KOPT-K1 (cell line): ENCODE data around the gene CAPNS1.
"Not testable (repeated sequence)": the region's sequence is repeated elsewhere in the genome, so short reads cannot be mapped to it uniquely, and the experiment has no call there.

Experiments used
- H3K27ac ChIP-seq: fragments of 200-600 bp; sonication (generic); 2 replicates; pipeline ENCODE4 v1.5.1; 2016; ENCODE audit warnings: antibody characterized with exemption, mild to moderate bottlenecking, low read depth, low read length; ENCODE audit not compliant: poor library complexity, severe bottlenecking
- H3K36me3 ChIP-seq: fragments of 200-600 bp; sonication (generic); 2 replicates; pipeline ENCODE4 v1.5.1; 2017; ENCODE audit warnings: antibody characterized with exemption, mild to moderate bottlenecking, low read length, moderate library complexity; ENCODE audit not compliant: insufficient read depth
- H3K9me3 ChIP-seq: fragments of 200-600 bp; sonication (generic); 2 replicates; pipeline ENCODE4 v1.5.1; 2017; ENCODE audit warnings: antibody characterized with exemption, low read length, mild to moderate bottlenecking; ENCODE audit not compliant: insufficient read depth, poor library complexity, severe bottlenecking

CAPNS1 gene

GRCh38 chr19:36152352-36153091, 12.7 kb downstream of the CAPNS1 start, which contains the start of gene COX7A1:
COX7A1 (minus strand) TSS chr19:36152447; CDS start chr19:36152407, 40 bp downstream.
- Histone ChIP-seq H3K36me3 (peaks cover 37% of the 10 kb centered on the region; the same call in 1 of the 2 replicates), H3K27ac (no peak within 1 kb of the TSS), H3K9me3 (no peaks in the 10 kb centered on the region)

GRCh38 chr19:36153126-36153525, 13.3 kb downstream of the CAPNS1 start:
- H3K36me3 ChIP-seq, result peaks cover 31% of the 10 kb centered on the region; the same call in 1 of the 2 replicates

GRCh38 chr19:36160821-36161596, 21.1 kb downstream of the CAPNS1 start:
- no peaks in the 10 kb centered on the region for H3K9me3 ChIP-seq
- no peak overlapping the region for H3K27ac ChIP-seq
- peaks cover 6% of the 10 kb centered on the region; the same call in 1 of the 2 replicates for H3K36me3 ChIP-seq

More at GRCh38 chr19:36153126-36153525, 13.3 kb downstream of the CAPNS1 start:
- no peak overlapping the region for H3K27ac ChIP-seq
- H3K9me3 ChIP-seq, result no peaks in the 10 kb centered on the region

- Histone ChIP-seq H3K36me3 (peaks cover 6% of the 10 kb centered on the region; the same call in 1 of the 2 replicates), H3K27ac (no peak overlapping the region), H3K9me3 (no peaks in the 10 kb centered on the region)
Observed at GRCh38 chr19:36163813-36164212, 23.9 kb downstream of the CAPNS1 start.

GRCh38 chr19:36169084-36169760, 29.4 kb downstream of the CAPNS1 start:
- no peak overlapping the region for H3K27ac ChIP-seq
- no peaks in the 10 kb centered on the region for H3K36me3 ChIP-seq
- no peaks in the 10 kb centered on the region for H3K9me3 ChIP-seq

DNA sequence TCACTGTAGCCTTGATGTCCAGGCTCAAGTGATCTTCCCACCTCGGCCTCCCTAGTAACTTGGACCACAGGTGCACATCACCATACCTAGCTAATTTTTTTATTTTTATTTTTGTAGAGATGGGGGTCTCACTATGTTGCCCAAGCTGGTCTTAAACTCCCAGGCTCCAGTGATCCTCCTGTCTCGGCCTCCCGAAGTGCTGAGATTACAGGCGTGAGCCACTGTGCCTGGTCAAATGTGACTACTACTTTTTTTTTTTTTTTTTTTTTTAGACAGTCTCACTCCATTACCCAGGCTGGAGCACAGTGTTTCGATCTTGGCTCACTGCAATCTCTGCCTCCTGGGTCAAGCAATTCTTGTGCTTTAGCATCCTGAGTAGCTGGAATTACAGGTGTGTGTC, 33.0 kb downstream of the CAPNS1 start:
- Histone ChIP-seq H3K36me3 (no peaks in the 10 kb centered on the region), H3K27ac (no peak overlapping the region), H3K9me3 (no peaks in the 10 kb centered on the region)

- H3K9me3 ChIP-seq, H3K27ac ChIP-seq, H3K36me3 ChIP-seq: not testable (repeated sequence)
Observed at GRCh38 chr19:36173846-36174245, 34.0 kb downstream of the CAPNS1 start.

GRCh38 chr19:36179077-36179476, 39.2 kb downstream of the CAPNS1 start:
- not testable (repeated sequence) for H3K36me3 ChIP-seq, H3K27ac ChIP-seq, H3K9me3 ChIP-seq

- Histone ChIP-seq H3K9me3 (no peaks in the 10 kb centered on the region), H3K36me3 (no peaks in the 10 kb centered on the region), H3K27ac (no peak overlapping the region)
Observed at GRCh38 chr19:36182612-36183244, 42.9 kb downstream of the CAPNS1 start.

DNA sequence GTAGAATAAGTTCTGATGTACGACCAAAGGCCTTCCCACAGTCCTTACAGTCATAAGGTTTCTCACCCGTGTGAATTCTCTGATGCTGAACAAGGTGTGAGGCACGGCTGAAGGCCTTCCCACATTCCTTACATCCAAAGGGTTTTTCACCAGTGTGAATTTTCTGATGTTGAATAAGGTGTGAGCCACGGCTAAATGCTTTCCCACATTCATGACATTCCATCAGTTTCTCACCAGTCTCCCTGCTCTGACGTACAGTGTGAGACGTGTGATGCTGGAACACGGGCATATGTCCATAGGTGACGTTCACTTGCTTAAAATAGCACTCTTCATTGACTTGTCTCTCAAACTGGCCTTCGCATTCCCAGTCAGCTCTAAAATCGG, 43.4 kb downstream of the CAPNS1 start:
- Histone ChIP-seq H3K9me3 (no peaks in the 10 kb centered on the region), H3K27ac (no peak overlapping the region), H3K36me3 (no peaks in the 10 kb centered on the region)

GRCh38 chr19:36186722-36187121, 46.9 kb downstream of the CAPNS1 start:
- not testable (repeated sequence) for H3K36me3 ChIP-seq, H3K27ac ChIP-seq, H3K9me3 ChIP-seq

- Histone ChIP-seq H3K9me3 (no peaks in the 10 kb centered on the region), H3K27ac (no peak overlapping the region), H3K36me3 (no peaks in the 10 kb centered on the region)
Observed at GRCh38 chr19:36196249-36196648, 56.4 kb downstream of the CAPNS1 start.

GRCh38 chr19:36198119-36198518, 58.3 kb downstream of the CAPNS1 start:
- no peaks in the 10 kb centered on the region for H3K9me3 ChIP-seq
- H3K36me3 ChIP-seq, result no peaks in the 10 kb centered on the region
- no peak overlapping the region for H3K27ac ChIP-seq
